ENCODE measurements around the gene ADGRL3. TPM values are rescaled to one million over a fixed set of nuclear protein-coding genes. Genes with fewer than 3 reads are reported as not detected.

Gene ADGRL3
- total RNA-seq, 4 donors from 2014 or later: 6.1 to 26.0 (median 7.3) TPM

DNA sequence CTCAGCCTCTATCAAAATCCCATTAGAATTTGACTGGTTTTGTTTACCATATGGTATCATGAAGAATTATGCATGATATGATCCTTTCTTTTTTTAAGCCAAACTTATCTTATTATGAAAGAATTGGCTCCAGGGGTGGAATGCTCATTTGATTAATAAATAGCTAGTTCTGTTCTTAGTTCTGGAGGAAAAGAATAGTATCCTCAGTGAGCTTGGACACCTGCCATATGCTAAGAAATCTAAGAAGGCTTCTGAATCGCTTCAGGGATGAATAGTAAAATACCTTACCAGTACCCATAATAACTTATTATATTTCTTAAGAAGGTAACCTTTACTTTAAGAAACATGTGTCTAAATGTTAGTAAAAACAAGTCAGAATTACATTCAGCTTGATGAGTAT is 803.6 kb downstream of the ADGRL3 start:
- Histone ChIP-seq H3K4me3 (no peak overlapping the region), H3K4me1 (no peaks in the 10 kb centered on the region), H3K9me3 (no peaks in the 10 kb centered on the region), H3K27ac (no peak overlapping the region), H3K27me3 (no peaks in the 10 kb centered on the region), H3K36me3 (no peaks in the 10 kb centered on the region)
- no peak for TF ChIP-seq EP300 (IDR thresholded peaks at IDR 0.05)
- no peak for TF ChIP-seq POLR2A (IDR thresholded peaks at IDR 0.05)
- TF ChIP-seq POLR2AphosphoS5 (IDR thresholded peaks at IDR 0.05): no peak
- TF ChIP-seq CTCF (IDR thresholded peaks at IDR 0.05): no peak
- 21 to 45% methylated on average over 1 of the region's 1 CpG for WGBS, 2 donors (ENCODE audit: low coverage in 1 of 2)
- ATAC-seq: no peak

GRCh38 chr4:62004881-62005280 is 804.8 kb downstream of the ADGRL3 start:
- Histone ChIP-seq H3K36me3 (no peaks in the 10 kb centered on the region), H3K9me3 (no peaks in the 10 kb centered on the region), H3K27me3 (no peaks in the 10 kb centered on the region), H3K4me1 (no peaks in the 10 kb centered on the region), H3K4me3 (no peak overlapping the region), H3K27ac (no peak overlapping the region)
- no peak for ATAC-seq
- TF ChIP-seq POLR2AphosphoS5 (IDR thresholded peaks at IDR 0.05) (no peak), EP300 (IDR thresholded peaks at IDR 0.05) (no peak), CTCF (IDR thresholded peaks at IDR 0.05) (no peak), POLR2A (IDR thresholded peaks at IDR 0.05) (no peak)

GRCh38 chr4:62006108-62006507 is 806.0 kb downstream of the ADGRL3 start:
- Histone ChIP-seq H3K27me3 (no peaks in the 10 kb centered on the region), H3K9me3 (no peaks in the 10 kb centered on the region), H3K27ac (no peak overlapping the region), H3K36me3 (no peaks in the 10 kb centered on the region), H3K4me3 (no peak overlapping the region), H3K4me1 (no peaks in the 10 kb centered on the region)
- 83 to 87% methylated on average over 4 to 5 of the region's 5 CpGs for WGBS, 2 donors (ENCODE audit: low coverage in 1 of 2)
- TF ChIP-seq POLR2AphosphoS5 (IDR thresholded peaks at IDR 0.05) (no peak), POLR2A (IDR thresholded peaks at IDR 0.05) (no peak), EP300 (IDR thresholded peaks at IDR 0.05) (no peak), CTCF (IDR thresholded peaks at IDR 0.05) (no peak)
- ATAC-seq: no peak

GRCh38 chr4:62015043-62015739 is 815.1 kb downstream of the ADGRL3 start:
- TF ChIP-seq POLR2A (IDR thresholded peaks at IDR 0.05) (no peak), EP300 (IDR thresholded peaks at IDR 0.05) (no peak), POLR2AphosphoS5 (IDR thresholded peaks at IDR 0.05) (no peak), CTCF (IDR thresholded peaks at IDR 0.05) (no peak)
- no peak overlapping the region for H3K27ac ChIP-seq
- 86 to 91% methylated on average over 3 of the region's 3 CpGs for WGBS, 2 donors (ENCODE audit: low coverage in 1 of 2)
- no peak for ATAC-seq
- no peaks in the 10 kb centered on the region for H3K36me3 ChIP-seq
- H3K9me3 ChIP-seq: no peaks in the 10 kb centered on the region
- no peak overlapping the region for H3K4me3 ChIP-seq
- no peaks in the 10 kb centered on the region for H3K4me1 ChIP-seq
- H3K27me3 ChIP-seq: no peaks in the 10 kb centered on the region

DNA sequence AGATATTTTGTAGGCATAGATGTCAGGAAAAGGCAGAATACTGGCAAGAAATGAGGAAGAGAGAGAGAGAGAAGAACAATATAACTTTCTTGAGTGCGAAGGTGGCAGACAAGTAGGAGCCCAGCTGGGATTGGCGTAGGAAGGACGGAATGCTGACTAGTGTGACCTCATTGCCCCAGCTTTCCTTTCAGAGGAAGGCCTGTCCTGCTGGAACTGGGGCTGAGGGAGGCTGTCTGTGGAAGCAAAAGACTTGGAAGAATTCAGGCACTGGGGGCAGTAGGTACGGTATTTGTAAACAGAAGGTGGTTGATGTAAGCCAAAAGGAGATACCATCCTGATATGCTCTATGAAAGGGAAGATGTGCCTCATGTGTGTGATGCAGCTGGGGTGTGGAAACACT is 818.4 kb downstream of the ADGRL3 start:
- TF ChIP-seq POLR2A (IDR thresholded peaks at IDR 0.05): no peak
- TF ChIP-seq CTCF (IDR thresholded peaks at IDR 0.05): no peak
- TF ChIP-seq EP300 (IDR thresholded peaks at IDR 0.05): no peak
- no peak for TF ChIP-seq POLR2AphosphoS5 (IDR thresholded peaks at IDR 0.05)

More for the DNA sequence above, 818.4 kb downstream of the ADGRL3 start:
- Histone ChIP-seq H3K27me3 (no peaks in the 10 kb centered on the region), H3K36me3 (no peaks in the 10 kb centered on the region), H3K4me1 (no peaks in the 10 kb centered on the region), H3K4me3 (no peak overlapping the region), H3K9me3 (no peaks in the 10 kb centered on the region), H3K27ac (no peak overlapping the region)
- 80 to 85% methylated on average over 4 of the region's 4 CpGs for WGBS, 2 donors (ENCODE audit: low coverage in 1 of 2)
- no peak for ATAC-seq
